ENCODE measurements around the gene SUPT6H.

DNA sequence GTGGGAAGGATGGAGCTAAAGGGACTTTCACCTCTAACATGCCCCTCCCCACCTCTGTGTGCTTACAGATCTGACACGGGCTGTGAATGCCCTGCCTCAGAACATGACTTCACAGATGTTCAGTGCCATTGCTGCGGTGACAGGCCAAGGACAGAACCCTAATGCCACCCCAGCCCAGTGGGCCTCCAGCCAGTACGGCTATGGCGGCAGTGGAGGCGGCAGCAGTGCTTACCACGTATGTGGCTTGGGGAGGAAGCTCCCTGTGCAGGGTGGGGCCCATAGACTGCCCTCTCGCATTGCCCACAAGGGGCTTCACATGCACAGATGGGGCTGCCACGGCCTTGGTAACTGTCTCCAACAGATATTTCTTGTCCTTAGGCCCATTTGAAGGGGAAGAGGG, 38.3 kb downstream of the SUPT6H start:
- TF ChIP-seq PATZ1 (CRISPR knock-in tag; IDR thresholded peaks at IDR 0.05; ENCODE audit: borderline replicate concordance): no peak
- TF ChIP-seq ZBTB33 (CRISPR knock-in tag; IDR thresholded peaks at IDR 0.05): no peak
- TF ChIP-seq POLR2AphosphoS5 (IDR thresholded peaks at IDR 0.05; ENCODE audit: control insufficient read depth, insufficient read depth, low read depth, low read length): no peak
- TF ChIP-seq, protein P1, sequence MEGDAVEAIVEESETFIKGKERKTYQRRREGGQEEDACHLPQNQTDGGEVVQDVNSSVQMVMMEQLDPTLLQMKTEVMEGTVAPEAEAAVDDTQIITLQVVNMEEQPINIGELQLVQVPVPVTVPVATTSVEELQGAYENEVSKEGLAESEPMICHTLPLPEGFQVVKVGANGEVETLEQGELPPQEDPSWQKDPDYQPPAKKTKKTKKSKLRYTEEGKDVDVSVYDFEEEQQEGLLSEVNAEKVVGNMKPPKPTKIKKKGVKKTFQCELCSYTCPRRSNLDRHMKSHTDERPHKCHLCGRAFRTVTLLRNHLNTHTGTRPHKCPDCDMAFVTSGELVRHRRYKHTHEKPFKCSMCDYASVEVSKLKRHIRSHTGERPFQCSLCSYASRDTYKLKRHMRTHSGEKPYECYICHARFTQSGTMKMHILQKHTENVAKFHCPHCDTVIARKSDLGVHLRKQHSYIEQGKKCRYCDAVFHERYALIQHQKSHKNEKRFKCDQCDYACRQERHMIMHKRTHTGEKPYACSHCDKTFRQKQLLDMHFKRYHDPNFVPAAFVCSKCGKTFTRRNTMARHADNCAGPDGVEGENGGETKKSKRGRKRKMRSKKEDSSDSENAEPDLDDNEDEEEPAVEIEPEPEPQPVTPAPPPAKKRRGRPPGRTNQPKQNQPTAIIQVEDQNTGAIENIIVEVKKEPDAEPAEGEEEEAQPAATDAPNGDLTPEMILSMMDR (IDR thresholded peaks at IDR 0.05 in 2 of 3, conservative IDR thresholded peaks at IDR 0.05 in 1 of 3; ENCODE audit: insufficient read depth in 2 of 3, low read depth in 1 of 3, low read length in 3 of 3): no peak
- no peak for TF ChIP-seq SOX6 (IDR thresholded peaks at IDR 0.05)
- TF ChIP-seq CEBPB (tag; IDR thresholded peaks at IDR 0.05): no peak
- no peak for TF ChIP-seq E2F1 (CRISPR knock-in tag; IDR thresholded peaks at IDR 0.05)
- TF ChIP-seq, protein P2, sequence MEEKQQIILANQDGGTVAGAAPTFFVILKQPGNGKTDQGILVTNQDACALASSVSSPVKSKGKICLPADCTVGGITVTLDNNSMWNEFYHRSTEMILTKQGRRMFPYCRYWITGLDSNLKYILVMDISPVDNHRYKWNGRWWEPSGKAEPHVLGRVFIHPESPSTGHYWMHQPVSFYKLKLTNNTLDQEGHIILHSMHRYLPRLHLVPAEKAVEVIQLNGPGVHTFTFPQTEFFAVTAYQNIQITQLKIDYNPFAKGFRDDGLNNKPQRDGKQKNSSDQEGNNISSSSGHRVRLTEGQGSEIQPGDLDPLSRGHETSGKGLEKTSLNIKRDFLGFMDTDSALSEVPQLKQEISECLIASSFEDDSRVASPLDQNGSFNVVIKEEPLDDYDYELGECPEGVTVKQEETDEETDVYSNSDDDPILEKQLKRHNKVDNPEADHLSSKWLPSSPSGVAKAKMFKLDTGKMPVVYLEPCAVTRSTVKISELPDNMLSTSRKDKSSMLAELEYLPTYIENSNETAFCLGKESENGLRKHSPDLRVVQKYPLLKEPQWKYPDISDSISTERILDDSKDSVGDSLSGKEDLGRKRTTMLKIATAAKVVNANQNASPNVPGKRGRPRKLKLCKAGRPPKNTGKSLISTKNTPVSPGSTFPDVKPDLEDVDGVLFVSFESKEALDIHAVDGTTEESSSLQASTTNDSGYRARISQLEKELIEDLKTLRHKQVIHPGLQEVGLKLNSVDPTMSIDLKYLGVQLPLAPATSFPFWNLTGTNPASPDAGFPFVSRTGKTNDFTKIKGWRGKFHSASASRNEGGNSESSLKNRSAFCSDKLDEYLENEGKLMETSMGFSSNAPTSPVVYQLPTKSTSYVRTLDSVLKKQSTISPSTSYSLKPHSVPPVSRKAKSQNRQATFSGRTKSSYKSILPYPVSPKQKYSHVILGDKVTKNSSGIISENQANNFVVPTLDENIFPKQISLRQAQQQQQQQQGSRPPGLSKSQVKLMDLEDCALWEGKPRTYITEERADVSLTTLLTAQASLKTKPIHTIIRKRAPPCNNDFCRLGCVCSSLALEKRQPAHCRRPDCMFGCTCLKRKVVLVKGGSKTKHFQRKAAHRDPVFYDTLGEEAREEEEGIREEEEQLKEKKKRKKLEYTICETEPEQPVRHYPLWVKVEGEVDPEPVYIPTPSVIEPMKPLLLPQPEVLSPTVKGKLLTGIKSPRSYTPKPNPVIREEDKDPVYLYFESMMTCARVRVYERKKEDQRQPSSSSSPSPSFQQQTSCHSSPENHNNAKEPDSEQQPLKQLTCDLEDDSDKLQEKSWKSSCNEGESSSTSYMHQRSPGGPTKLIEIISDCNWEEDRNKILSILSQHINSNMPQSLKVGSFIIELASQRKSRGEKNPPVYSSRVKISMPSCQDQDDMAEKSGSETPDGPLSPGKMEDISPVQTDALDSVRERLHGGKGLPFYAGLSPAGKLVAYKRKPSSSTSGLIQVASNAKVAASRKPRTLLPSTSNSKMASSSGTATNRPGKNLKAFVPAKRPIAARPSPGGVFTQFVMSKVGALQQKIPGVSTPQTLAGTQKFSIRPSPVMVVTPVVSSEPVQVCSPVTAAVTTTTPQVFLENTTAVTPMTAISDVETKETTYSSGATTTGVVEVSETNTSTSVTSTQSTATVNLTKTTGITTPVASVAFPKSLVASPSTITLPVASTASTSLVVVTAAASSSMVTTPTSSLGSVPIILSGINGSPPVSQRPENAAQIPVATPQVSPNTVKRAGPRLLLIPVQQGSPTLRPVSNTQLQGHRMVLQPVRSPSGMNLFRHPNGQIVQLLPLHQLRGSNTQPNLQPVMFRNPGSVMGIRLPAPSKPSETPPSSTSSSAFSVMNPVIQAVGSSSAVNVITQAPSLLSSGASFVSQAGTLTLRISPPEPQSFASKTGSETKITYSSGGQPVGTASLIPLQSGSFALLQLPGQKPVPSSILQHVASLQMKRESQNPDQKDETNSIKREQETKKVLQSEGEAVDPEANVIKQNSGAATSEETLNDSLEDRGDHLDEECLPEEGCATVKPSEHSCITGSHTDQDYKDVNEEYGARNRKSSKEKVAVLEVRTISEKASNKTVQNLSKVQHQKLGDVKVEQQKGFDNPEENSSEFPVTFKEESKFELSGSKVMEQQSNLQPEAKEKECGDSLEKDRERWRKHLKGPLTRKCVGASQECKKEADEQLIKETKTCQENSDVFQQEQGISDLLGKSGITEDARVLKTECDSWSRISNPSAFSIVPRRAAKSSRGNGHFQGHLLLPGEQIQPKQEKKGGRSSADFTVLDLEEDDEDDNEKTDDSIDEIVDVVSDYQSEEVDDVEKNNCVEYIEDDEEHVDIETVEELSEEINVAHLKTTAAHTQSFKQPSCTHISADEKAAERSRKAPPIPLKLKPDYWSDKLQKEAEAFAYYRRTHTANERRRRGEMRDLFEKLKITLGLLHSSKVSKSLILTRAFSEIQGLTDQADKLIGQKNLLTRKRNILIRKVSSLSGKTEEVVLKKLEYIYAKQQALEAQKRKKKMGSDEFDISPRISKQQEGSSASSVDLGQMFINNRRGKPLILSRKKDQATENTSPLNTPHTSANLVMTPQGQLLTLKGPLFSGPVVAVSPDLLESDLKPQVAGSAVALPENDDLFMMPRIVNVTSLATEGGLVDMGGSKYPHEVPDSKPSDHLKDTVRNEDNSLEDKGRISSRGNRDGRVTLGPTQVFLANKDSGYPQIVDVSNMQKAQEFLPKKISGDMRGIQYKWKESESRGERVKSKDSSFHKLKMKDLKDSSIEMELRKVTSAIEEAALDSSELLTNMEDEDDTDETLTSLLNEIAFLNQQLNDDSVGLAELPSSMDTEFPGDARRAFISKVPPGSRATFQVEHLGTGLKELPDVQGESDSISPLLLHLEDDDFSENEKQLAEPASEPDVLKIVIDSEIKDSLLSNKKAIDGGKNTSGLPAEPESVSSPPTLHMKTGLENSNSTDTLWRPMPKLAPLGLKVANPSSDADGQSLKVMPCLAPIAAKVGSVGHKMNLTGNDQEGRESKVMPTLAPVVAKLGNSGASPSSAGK (IDR thresholded peaks at IDR 0.05): no peak
- TF ChIP-seq POLR2A (conservative IDR thresholded peaks at IDR 0.05): no peak

Data from K562 (cell line).